Vagina (tissue), 2 donors: ENCODE results near the gene STX16.

Experiments
- CTCF ChIP-seq, 3 experiments: fragments of 450-650 bp in 2 of 3; fragments of 200-600 bp in 1 of 3; sonication (generic) in 1 of 3; IDR thresholded peaks; one replicate each; pipeline ENCODE4 v1.5.1; 2017 to 2019; ENCODE audit warnings: antibody characterized with exemption in 3 of 3, mild to moderate bottlenecking in 2 of 3, moderate library complexity in 2 of 3
- POLR2AphosphoS5 ChIP-seq, 2 donors: sonication (generic); formaldehyde crosslinking; IDR thresholded peaks; one replicate each; pipeline ENCODE4 v1.9.0; 2017; ENCODE audit warnings: antibody characterized with exemption in 2 of 2, mild to moderate bottlenecking in 2 of 2, low read depth in 1 of 2; ENCODE audit not compliant: insufficient read depth in 1 of 2

GRCh38 chr20:58697867-58698703, 47.0 kb downstream of the STX16 start:
- TF ChIP-seq CTCF (IDR thresholded peaks at IDR 0.05) (no peak), POLR2AphosphoS5 (IDR thresholded peaks at IDR 0.05; ENCODE audit: insufficient read depth in 1 of 2, low read depth in 1 of 2) (no peak)
